Astrocyte (in vitro differentiated cells and primary cell): ENCODE data around the gene CIDEA. TPM values are rescaled to one million over a fixed set of nuclear protein-coding genes. Genes with fewer than 3 reads are reported as not detected.
A peak's percentile ranks its signal among the peaks of the same experiment; 100 is the strongest.
"Not testable (repeated sequence)": the region's sequence is repeated elsewhere in the genome, so short reads cannot be mapped to it uniquely, and the experiment has no call there.

Source experiments
- DNase-seq: peaks from one replicate; pipeline ENCODE4 v3.0.0-alpha.2; 2010; ENCODE audit warnings: low read depth
- FAIRE-seq: peaks from 2 replicates; lab custom pipeline; 2011; peaks lifted over from hg19 to GRCh38; lab: Jason Lieb, UNC
- H2AFZ ChIP-seq: 2 replicates; pipeline ENCODE4 v1.6.0; 2012; ENCODE audit warnings: low read depth, low read length, inconsistent platforms
- H3K27ac ChIP-seq: 2 replicates; pipeline ENCODE4 v1.5.1; 2011; ENCODE audit warnings: low read depth, low read length, inconsistent platforms
- H3K27me3 ChIP-seq: 2 replicates; pipeline ENCODE4 v1.6.0; 2011; ENCODE audit warnings: low read length, inconsistent platforms; ENCODE audit not compliant: insufficient read depth
- H3K36me3 ChIP-seq: 2 replicates; pipeline ENCODE4 v1.5.1; 2011; ENCODE audit warnings: low read length, inconsistent platforms; ENCODE audit not compliant: insufficient read depth
- H3K4me1 ChIP-seq: 2 replicates; pipeline ENCODE4 v1.5.1; 2011; ENCODE audit warnings: low read length, inconsistent platforms; ENCODE audit not compliant: insufficient read depth
- H3K4me2 ChIP-seq: 2 replicates; pipeline ENCODE4 v1.6.0; 2012; ENCODE audit warnings: low read length, inconsistent platforms
- H3K4me3 ChIP-seq: 2 replicates; pipeline ENCODE4 v1.5.1; 2011; ENCODE audit warnings: low read depth, mild to moderate bottlenecking, low read length, inconsistent platforms; ENCODE audit not compliant: insufficient read depth
- H3K79me2 ChIP-seq: 2 replicates; pipeline ENCODE4 v1.6.0; 2012; ENCODE audit warnings: mild to moderate bottlenecking, low read length, inconsistent platforms; ENCODE audit not compliant: insufficient read depth
- H3K9ac ChIP-seq: 2 replicates; pipeline ENCODE4 v1.6.0; 2012; ENCODE audit warnings: mild to moderate bottlenecking, low read length, inconsistent platforms
- H3K9me3 ChIP-seq: 2 replicates; pipeline ENCODE4 v1.5.1; 2012; ENCODE audit warnings: low read depth, mild to moderate bottlenecking, low read length, inconsistent platforms; ENCODE audit not compliant: insufficient read depth
- H4K20me1 ChIP-seq: 2 replicates; pipeline ENCODE4 v1.6.0; 2012; ENCODE audit warnings: low read length, inconsistent platforms; ENCODE audit not compliant: insufficient read depth
- H3K27ac Mint-ChIP-seq: one replicate; pipeline ENCODE4 v1.8.0; 2021; ENCODE audit warnings: mild to moderate bottlenecking, mixed read lengths; ENCODE audit not compliant: unreplicated experiment
- H3K27me3 Mint-ChIP-seq: one replicate; pipeline ENCODE4 v1.8.0; 2021; ENCODE audit warnings: low read depth, mixed read lengths; ENCODE audit not compliant: unreplicated experiment
- H3K36me3 Mint-ChIP-seq: one replicate; pipeline ENCODE4 v1.8.0; 2021; ENCODE audit warnings: low read depth, mixed read lengths; ENCODE audit not compliant: unreplicated experiment
- H3K4me1 Mint-ChIP-seq: one replicate; pipeline ENCODE4 v1.8.0; 2021; ENCODE audit warnings: low read depth, mixed read lengths; ENCODE audit not compliant: unreplicated experiment
- H3K4me3 Mint-ChIP-seq: one replicate; pipeline ENCODE4 v1.8.0; 2021; ENCODE audit warnings: mild to moderate bottlenecking, moderate library complexity, mixed read lengths; ENCODE audit not compliant: unreplicated experiment
- H3K9me3 Mint-ChIP-seq: one replicate; pipeline ENCODE4 v1.8.0; 2021; ENCODE audit warnings: mild to moderate bottlenecking, mixed read lengths; ENCODE audit not compliant: unreplicated experiment
- total RNA-seq: library from RNA; stranded (reverse); gene quantifications from 2 replicates; pipeline ENCODE4 v1.2.1, GENCODE V29; 2021

CIDEA gene
- total RNA-seq, 1 donor from 2014 or later, result 0.43 TPM

DNA sequence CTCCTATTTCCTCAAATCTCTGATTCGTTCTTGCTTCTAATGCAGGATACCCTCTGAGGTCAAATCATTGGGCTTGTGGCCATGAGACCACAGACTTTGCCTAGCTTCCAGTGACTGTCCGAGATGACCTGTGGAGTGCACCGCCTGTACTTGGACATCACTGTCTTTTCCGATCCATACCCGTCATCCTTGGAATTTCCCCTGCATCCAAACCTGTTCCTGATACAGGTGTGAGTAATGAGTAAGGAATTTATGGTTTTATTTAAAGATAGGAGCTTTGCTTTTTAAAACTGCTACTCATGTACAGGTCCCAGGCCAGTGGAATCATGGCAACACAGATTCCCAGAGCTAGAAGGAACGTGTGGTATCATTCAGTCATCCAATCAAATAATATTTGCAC, 35.6 kb upstream of the CIDEA start:
- DNase-seq, result peak; percentile 2
- not testable (repeated sequence) for H2AFZ ChIP-seq, H3K27me3 ChIP-seq, H3K4me2 ChIP-seq, H3K4me3 Mint-ChIP-seq, H3K36me3 ChIP-seq, H3K79me2 ChIP-seq, H3K27ac ChIP-seq, H3K27me3 Mint-ChIP-seq, H3K27ac Mint-ChIP-seq, H3K9me3 Mint-ChIP-seq, FAIRE-seq, H3K9me3 ChIP-seq, H3K9ac ChIP-seq, H4K20me1 ChIP-seq, H3K4me3 ChIP-seq, H3K4me1 Mint-ChIP-seq, H3K4me1 ChIP-seq, H3K36me3 Mint-ChIP-seq

DNA sequence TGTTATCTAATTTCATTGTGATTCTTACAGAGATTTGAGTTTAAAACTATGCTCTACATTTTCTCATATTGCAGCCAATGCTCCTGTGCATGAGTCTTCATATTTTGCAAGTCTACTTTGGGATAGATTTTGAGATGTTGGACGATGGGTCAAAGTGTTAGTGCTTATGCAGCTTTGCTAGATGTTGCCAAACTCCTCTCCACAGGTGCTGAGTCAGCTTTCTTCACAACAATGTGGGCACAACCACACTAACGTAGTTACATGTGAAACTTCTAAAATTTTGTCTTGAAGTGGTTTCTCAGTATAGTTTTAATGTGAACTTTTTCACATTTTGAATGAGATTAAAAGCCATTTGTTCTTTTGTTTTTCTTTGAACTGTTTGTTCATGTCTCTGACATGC, 32.1 kb upstream of the CIDEA start:
- H3K36me3 Mint-ChIP-seq, H3K27me3 Mint-ChIP-seq, H3K4me2 ChIP-seq, H3K27ac ChIP-seq, H3K36me3 ChIP-seq, H3K9me3 Mint-ChIP-seq, H3K27me3 ChIP-seq, H4K20me1 ChIP-seq, DNase-seq, H3K4me1 ChIP-seq, H3K27ac Mint-ChIP-seq, H3K4me3 ChIP-seq, H3K9me3 ChIP-seq, H3K9ac ChIP-seq, H3K4me3 Mint-ChIP-seq, FAIRE-seq, H2AFZ ChIP-seq, H3K79me2 ChIP-seq, H3K4me1 Mint-ChIP-seq: not testable (repeated sequence)

DNA sequence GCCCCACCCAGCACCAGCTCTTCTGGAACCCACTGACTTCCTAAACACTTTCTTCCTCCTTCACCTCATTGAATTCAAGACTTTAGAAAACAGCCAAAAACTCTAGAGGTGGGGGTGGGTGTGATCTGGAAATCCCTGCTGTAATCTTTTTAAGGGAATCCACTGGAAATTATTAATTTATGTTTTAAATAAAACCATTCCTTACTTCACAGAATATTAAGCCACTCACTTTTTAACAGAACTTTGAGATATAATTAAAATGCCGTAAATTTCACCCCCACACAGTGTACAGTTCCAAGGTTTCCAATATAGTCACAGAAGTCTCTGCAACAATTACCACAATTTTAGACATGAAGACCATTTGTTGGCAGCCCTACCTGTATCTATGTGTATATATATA, 30.8 kb upstream of the CIDEA start:
- H3K27me3 ChIP-seq, H3K9me3 Mint-ChIP-seq, H3K36me3 ChIP-seq, H3K27me3 Mint-ChIP-seq, FAIRE-seq, H3K36me3 Mint-ChIP-seq, DNase-seq, H3K4me1 ChIP-seq, H3K27ac Mint-ChIP-seq, H3K4me2 ChIP-seq, H3K4me3 ChIP-seq, H3K27ac ChIP-seq, H3K9ac ChIP-seq, H3K9me3 ChIP-seq, H2AFZ ChIP-seq, H3K79me2 ChIP-seq, H3K4me3 Mint-ChIP-seq, H3K4me1 Mint-ChIP-seq, H4K20me1 ChIP-seq: not testable (repeated sequence)

DNA sequence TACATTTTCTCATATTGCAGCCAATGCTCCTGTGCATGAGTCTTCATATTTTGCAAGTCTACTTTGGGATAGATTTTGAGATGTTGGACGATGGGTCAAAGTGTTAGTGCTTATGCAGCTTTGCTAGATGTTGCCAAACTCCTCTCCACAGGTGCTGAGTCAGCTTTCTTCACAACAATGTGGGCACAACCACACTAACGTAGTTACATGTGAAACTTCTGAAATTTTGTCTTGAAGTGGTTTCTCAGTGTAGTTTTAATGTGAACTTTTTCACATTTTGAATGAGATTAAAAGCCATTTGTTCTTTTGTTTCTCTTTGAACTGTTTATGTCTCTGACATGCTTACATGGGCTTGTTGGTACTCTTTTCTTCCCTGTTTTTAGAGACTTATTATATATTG, 27.4 kb upstream of the CIDEA start:
- not testable (repeated sequence) for H3K4me1 ChIP-seq, H3K9me3 Mint-ChIP-seq, H3K27ac Mint-ChIP-seq, H3K9ac ChIP-seq, H2AFZ ChIP-seq, H3K27ac ChIP-seq, FAIRE-seq, H3K36me3 ChIP-seq, H3K36me3 Mint-ChIP-seq, H3K27me3 ChIP-seq, DNase-seq, H3K4me3 Mint-ChIP-seq, H3K79me2 ChIP-seq, H3K4me2 ChIP-seq, H3K27me3 Mint-ChIP-seq, H3K4me1 Mint-ChIP-seq, H3K9me3 ChIP-seq, H4K20me1 ChIP-seq, H3K4me3 ChIP-seq

DNA sequence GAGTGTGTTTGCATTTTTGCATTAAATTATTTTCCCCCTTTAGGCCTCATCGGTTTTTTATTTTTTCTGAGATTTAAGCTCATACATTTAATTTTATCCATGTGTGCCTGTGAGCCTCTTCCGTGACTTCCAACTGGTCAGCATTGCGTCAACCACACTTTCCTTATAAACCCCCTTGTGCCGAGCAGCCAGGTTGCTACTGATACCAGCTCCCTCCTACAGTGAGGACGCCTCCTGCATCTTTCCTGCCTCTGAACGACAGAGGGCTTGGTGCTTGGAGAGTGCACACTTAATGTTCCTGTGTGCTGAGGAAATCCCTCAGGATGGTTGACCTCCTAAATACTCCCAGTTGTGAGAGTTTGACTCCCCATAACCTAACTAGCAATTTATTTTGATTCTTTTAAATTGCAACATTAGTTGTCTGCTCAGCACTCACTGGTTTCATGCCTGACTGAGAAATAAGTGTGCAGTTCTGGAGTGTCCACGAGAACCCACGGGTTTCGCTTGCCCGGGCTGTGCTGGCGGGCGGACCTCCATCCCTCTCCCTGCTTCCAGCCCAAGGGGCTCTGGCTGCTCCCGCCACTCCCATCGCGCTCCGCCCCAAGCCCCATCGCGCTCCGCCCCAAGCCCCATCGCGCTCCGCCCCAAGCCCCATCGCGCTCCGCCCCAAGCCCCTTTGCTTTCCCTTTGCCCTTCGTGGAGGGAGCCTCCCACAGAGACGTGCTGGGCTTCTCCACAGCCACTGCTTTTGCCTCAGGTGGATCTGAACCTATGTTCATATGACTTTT, 26.6 kb upstream of the CIDEA start:
- not testable (repeated sequence) for H3K4me2 ChIP-seq, H3K27me3 ChIP-seq, H2AFZ ChIP-seq, H3K9me3 Mint-ChIP-seq, H4K20me1 ChIP-seq, H3K9ac ChIP-seq, H3K9me3 ChIP-seq, H3K4me3 Mint-ChIP-seq, DNase-seq, H3K27me3 Mint-ChIP-seq, H3K79me2 ChIP-seq, H3K4me3 ChIP-seq, FAIRE-seq, H3K36me3 Mint-ChIP-seq, H3K27ac ChIP-seq, H3K4me1 ChIP-seq, H3K4me1 Mint-ChIP-seq, H3K27ac Mint-ChIP-seq, H3K36me3 ChIP-seq

DNA sequence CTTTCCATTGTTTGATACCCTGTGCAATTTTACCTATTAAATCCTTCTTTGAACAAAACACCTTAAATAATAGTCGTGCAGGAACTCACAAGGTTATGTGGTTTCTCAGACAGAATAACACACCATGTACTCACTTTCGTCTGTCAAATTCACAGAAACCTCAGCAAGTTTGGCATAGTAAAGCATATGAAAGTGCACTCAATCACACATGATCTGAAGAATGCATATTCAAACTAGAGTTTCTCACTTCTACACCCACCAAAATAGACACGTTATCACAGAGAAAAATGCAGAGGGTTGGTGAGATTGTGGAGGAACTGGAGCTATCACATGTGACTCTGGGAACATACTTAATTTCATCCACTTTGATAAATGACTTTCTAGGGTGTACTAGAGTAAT, 25.9 kb upstream of the CIDEA start:
- not testable (repeated sequence) for H3K9me3 Mint-ChIP-seq, H3K4me3 Mint-ChIP-seq, H3K4me1 ChIP-seq, H3K79me2 ChIP-seq, H3K4me1 Mint-ChIP-seq, H3K27ac Mint-ChIP-seq, H3K27ac ChIP-seq, DNase-seq, H3K27me3 Mint-ChIP-seq, H3K36me3 Mint-ChIP-seq, H3K36me3 ChIP-seq, H4K20me1 ChIP-seq, H2AFZ ChIP-seq, H3K4me2 ChIP-seq, FAIRE-seq, H3K9me3 ChIP-seq, H3K9ac ChIP-seq, H3K4me3 ChIP-seq, H3K27me3 ChIP-seq
